ENCODE results near the gene SPAG16.
A peak's percentile ranks its signal among the peaks of the same experiment; 100 is the strongest.

Gene SPAG16

GRCh38 chr2:214069254-214069653 lies 785.0 kb downstream of the SPAG16 start:
- peak; percentile 4 for DNase-seq (ENCODE audit: low read depth, low spot score)

GRCh38 chr2:214075456-214075855 lies 791.2 kb downstream of the SPAG16 start:
- DNase-seq (ENCODE audit: low read depth, low spot score), result no peak

GRCh38 chr2:214076527-214076926 lies 792.3 kb downstream of the SPAG16 start:
- DNase-seq (ENCODE audit: low read depth, low spot score), result no peak

GRCh38 chr2:214077727-214078126 lies 793.5 kb downstream of the SPAG16 start:
- no peak for DNase-seq (ENCODE audit: low read depth, low spot score)

GRCh38 chr2:214079032-214079431 lies 794.8 kb downstream of the SPAG16 start:
- DNase-seq (ENCODE audit: low read depth, low spot score), result no peak

GRCh38 chr2:214088536-214088935 lies 804.3 kb downstream of the SPAG16 start:
- no peak for DNase-seq (ENCODE audit: low read depth, low spot score)

- no peak for DNase-seq (ENCODE audit: low read depth, low spot score)
Observed at GRCh38 chr2:214096208-214096715, 812.0 kb downstream of the SPAG16 start.

- DNase-seq (ENCODE audit: low read depth, low spot score), result no peak
Observed at GRCh38 chr2:214098811-214099210, 814.5 kb downstream of the SPAG16 start.

GRCh38 chr2:214100488-214100887 lies 816.2 kb downstream of the SPAG16 start:
- no peak for DNase-seq (ENCODE audit: low read depth, low spot score)

GRCh38 chr2:214103276-214104001 lies 819.2 kb downstream of the SPAG16 start:
- DNase-seq (ENCODE audit: low read depth, low spot score), result no peak

- no peak for DNase-seq (ENCODE audit: low read depth, low spot score)
Observed at GRCh38 chr2:214104219-214104618, 820.0 kb downstream of the SPAG16 start.

- no peak for DNase-seq (ENCODE audit: low read depth, low spot score)
Observed at GRCh38 chr2:214104967-214105366, 820.7 kb downstream of the SPAG16 start.

- DNase-seq (ENCODE audit: low read depth, low spot score), result no peak
Observed at GRCh38 chr2:214107726-214108125, 823.5 kb downstream of the SPAG16 start.

- no peak for DNase-seq (ENCODE audit: low read depth, low spot score)
Observed at GRCh38 chr2:214108598-214108997, 824.3 kb downstream of the SPAG16 start.

GRCh38 chr2:214117054-214117453 lies 832.8 kb downstream of the SPAG16 start:
- DNase-seq (ENCODE audit: low read depth, low spot score), result no peak

GRCh38 chr2:214126135-214126534 lies 841.9 kb downstream of the SPAG16 start:
- no peak for DNase-seq (ENCODE audit: low read depth, low spot score)

- no peak for DNase-seq (ENCODE audit: low read depth, low spot score)
Observed at GRCh38 chr2:214127170-214127569, 842.9 kb downstream of the SPAG16 start.

- no peak for DNase-seq (ENCODE audit: low read depth, low spot score)
Observed at GRCh38 chr2:214127571-214127970, 843.3 kb downstream of the SPAG16 start.

GRCh38 chr2:214128040-214128439 lies 843.8 kb downstream of the SPAG16 start:
- DNase-seq (ENCODE audit: low read depth, low spot score), result no peak

GRCh38 chr2:214130114-214130513 lies 845.9 kb downstream of the SPAG16 start:
- no peak for DNase-seq (ENCODE audit: low read depth, low spot score)

- DNase-seq (ENCODE audit: low read depth, low spot score), result no peak
Observed at GRCh38 chr2:214135966-214136365, 851.7 kb downstream of the SPAG16 start.

GRCh38 chr2:214138779-214139178 lies 854.5 kb downstream of the SPAG16 start:
- no peak for DNase-seq (ENCODE audit: low read depth, low spot score)

GRCh38 chr2:214139630-214140284 lies 855.5 kb downstream of the SPAG16 start:
- no peak for DNase-seq (ENCODE audit: low read depth, low spot score)

All from brain pericyte (primary cell).